GM12878 (cell line): Measurements from ENCODE around the gene DMAC1. TPM values are rescaled to one million over a fixed set of nuclear protein-coding genes. Genes with fewer than 3 reads are reported as not detected.

Experiments
- ATAC-seq: fragments of 200-7000 bp; cut with Tn5 transposase; 3 replicates; pipeline ENCODE4 v1.9.1; 2020; ENCODE audit warnings: mild to moderate bottlenecking, moderate library complexity
- BruUV-seq: library from RNA; stranded (reverse); fragments of 400-500 nt; replicated peaks from 2 replicates; lab custom pipeline; 2021; lab: Mats Ljungman, UMichigan
- CTCF ChIA-PET: fragments of 300-600 bp; sonication (Branson Sonifier 250); formaldehyde crosslinking; extraction: SDS; loops from one replicate; lab custom pipeline; 2021; ENCODE audit warnings: inconsistent platforms; lab: Yijun Ruan, JAX
- POLR2A ChIA-PET: fragments of 350-600 bp; formaldehyde crosslinking; extraction: SDS; loops from one replicate; lab custom pipeline; 2021; ENCODE audit warnings: inconsistent platforms; lab: Charles Lee
- RAD21 ChIA-PET: fragments of 300-600 bp; sonication (Branson Sonifier 250); formaldehyde crosslinking; loops from one replicate; lab custom pipeline; 2023; ENCODE audit warnings: antibody characterized with exemption; ENCODE audit not compliant: unreplicated experiment; lab: Charles Lee
- SMC1A ChIA-PET: fragments of 300-600 bp; sonication (Branson Sonifier 250); formaldehyde crosslinking; loops from one replicate; lab custom pipeline; 2023; ENCODE audit not compliant: unreplicated experiment, uncharacterized antibody; lab: Charles Lee
- DNase-seq: peaks from one replicate; pipeline ENCODE4 v3.0.0-alpha.2; 2011; ENCODE audit warnings: low read depth, low spot score
- FAIRE-seq: peaks from 3 replicates; lab custom pipeline; 2011; peaks lifted over from hg19 to GRCh38; lab: Jason Lieb, UNC
- H2AFZ ChIP-seq: 2 replicates; pipeline ENCODE4 v1.6.0; 2011; ENCODE audit warnings: low read depth, low read length, control low read depth; ENCODE audit not compliant: control insufficient read depth
- H3K27ac ChIP-seq: 2 replicates; pipeline ENCODE4 v1.5.1; 2011; ENCODE audit warnings: control low read depth; ENCODE audit not compliant: control insufficient read depth, insufficient read depth
- H3K27me3 ChIP-seq, 2 experiments: replicated peaks in 1 of 2; 2 replicates each; pipeline versions ENCODE4 v1.6.0 to v1.6.1; 2011; ENCODE audit warnings: low read length in 1 of 2; ENCODE audit not compliant: control insufficient read depth in 2 of 2, insufficient read depth in 2 of 2
- H3K36me3 ChIP-seq, 2 experiments: 2 replicates each; pipeline ENCODE4 v1.5.1; 2011; ENCODE audit warnings: low read length in 1 of 2; ENCODE audit not compliant: control insufficient read depth in 2 of 2, insufficient read depth in 2 of 2
- H3K4me1 ChIP-seq: 2 replicates; pipeline ENCODE4 v1.6.1; 2011; ENCODE audit warnings: mild to moderate bottlenecking, low read length, moderate library complexity, mixed read lengths; ENCODE audit not compliant: control insufficient read depth, insufficient read depth
- H3K4me2 ChIP-seq: 2 replicates; pipeline ENCODE4 v1.6.0; 2011; ENCODE audit warnings: control low read depth; ENCODE audit not compliant: control insufficient read depth, insufficient read depth
- H3K4me3 ChIP-seq: fragments of 200-600 bp; sonication (generic); 2 replicates; pipeline ENCODE4 v1.5.1; 2016
- H3K79me2 ChIP-seq: 2 replicates; pipeline ENCODE4 v1.6.0; 2011; ENCODE audit warnings: low read length; ENCODE audit not compliant: control insufficient read depth, insufficient read depth
- H3K9ac ChIP-seq: 2 replicates; pipeline ENCODE4 v1.8.0; 2011; ENCODE audit warnings: low read length, control low read depth, mixed read lengths; ENCODE audit not compliant: control insufficient read depth, insufficient read depth
- H3K9me3 ChIP-seq: replicated peaks from 3 replicates; pipeline ENCODE4 v1.5.1; 2011; ENCODE audit warnings: mild to moderate bottlenecking, low read length; ENCODE audit not compliant: control insufficient read depth, insufficient read depth
- H4K20me1 ChIP-seq: 2 replicates; pipeline ENCODE4 v1.6.0; 2011; ENCODE audit not compliant: control insufficient read depth, insufficient read depth
- EGR1 ChIP-seq, 2 experiments: IDR thresholded peaks; 1 replicate in 1 of 2; 2 replicates in 1 of 2; pipeline ENCODE4 v1.6.1; 2011 to 2012; ENCODE audit warnings: low read depth in 2 of 2, low read length in 2 of 2, borderline replicate concordance in 1 of 2, mild to moderate bottlenecking in 1 of 2, moderate library complexity in 1 of 2
- GABPA ChIP-seq: IDR thresholded peaks from 2 replicates; pipeline ENCODE4 v1.6.1; 2014; ENCODE audit warnings: antibody characterized with exemption, low read depth, mild to moderate bottlenecking, inconsistent platforms
- HCFC1 ChIP-seq: fragments of 150-350 bp; IDR thresholded peaks from 2 replicates; pipeline ENCODE4 v1.6.1; 2014; ENCODE audit warnings: low read length
- MTA2 ChIP-seq: fragments of 450-650 bp; IDR thresholded peaks from 2 replicates; pipeline ENCODE4 v1.6.1; 2016; ENCODE audit warnings: low read depth, mild to moderate bottlenecking, moderate library complexity
- PBX3 ChIP-seq: IDR thresholded peaks from 2 replicates; pipeline ENCODE4 v1.6.1; 2011; ENCODE audit warnings: mild to moderate bottlenecking, low read depth, low read length, moderate library complexity; ENCODE audit not compliant: insufficient replicate concordance
- PML ChIP-seq: IDR thresholded peaks from 2 replicates; pipeline ENCODE4 v1.6.1; 2012; ENCODE audit warnings: low read length, inconsistent platforms
- RCOR1 ChIP-seq: conservative IDR thresholded peaks from 2 replicates; pipeline ENCODE4 v1.6.1; 2012; ENCODE audit warnings: low read depth, low read length, improper control_type of control experiment
- SIX5 ChIP-seq: IDR thresholded peaks from 2 replicates; pipeline ENCODE4 v1.6.1; 2011; ENCODE audit warnings: mild to moderate bottlenecking, low read depth, low read length, moderate library complexity; ENCODE audit not compliant: severe bottlenecking
- SRF ChIP-seq, 2 experiments: IDR thresholded peaks; 2 replicates each; pipeline ENCODE4 v1.6.1; 2011; ENCODE audit warnings: low read depth in 2 of 2, low read length in 2 of 2, mild to moderate bottlenecking in 1 of 2, moderate library complexity in 1 of 2
- TCF12 ChIP-seq: IDR thresholded peaks from 2 replicates; pipeline ENCODE4 v1.6.1; 2011; ENCODE audit warnings: low read depth, mild to moderate bottlenecking, low read length
- ZNF217 ChIP-seq: fragments of 450-650 bp; IDR thresholded peaks from 2 replicates; pipeline ENCODE4 v1.6.1; 2017; ENCODE audit warnings: antibody characterized with exemption, mild to moderate bottlenecking
- WGBS: methylation state at CpG from one replicate; pipeline ENCODE4 v1.1.6; 2016; ENCODE audit warnings: low lambda C conversion rate; ENCODE audit not compliant: insufficient replicate concordance, insufficient coverage; ENCODE audit errors: missing lambda C conversion rate; 5-methylcytosine and 5-hydroxymethylcytosine counted together
- in situ Hi-C: fragments of 300-500 bp; cut with MboI; formaldehyde crosslinking; loops from 9 replicates; pipeline ENCODE4 v1.14.3; 2018; ENCODE audit warnings: mixed read lengths
- intact Hi-C: fragments of 100-400 bp; cut with micrococcal nuclease; formaldehyde crosslinking; loops from one replicate; pipeline ENCODE4 v1.14.2; 2022; ENCODE audit not compliant: unreplicated experiment
- polyA plus RNA-seq, 11 experiments: library from polyadenylated mRNA; depleted of rRNA in 4 of 11; unstranded in 6 of 11; stranded (reverse) in 5 of 11; fragments of >200 nt; fragmentation: Nextera tagmentation in 4 of 11; fragmentation: Illumina TruSeq in 1 of 11; extraction: Ambion mirVana in 4 of 11; extraction: Trizol in 1 of 11; gene quantifications; 1 replicate in 1 of 11; 2 replicates in 10 of 11; pipeline versions ENCODE4 v1.2.1 to v1.2.3, GENCODE V29; 2011 to 2016; ENCODE audit warnings: inconsistent platforms in 2 of 11, missing spikeins in 2 of 11, low read depth in 1 of 11
- total RNA-seq, 4 experiments: library from RNA; depleted of rRNA in 3 of 4; stranded (reverse); fragments of >200 nt in 3 of 4; fragmentation: Illumina TruSeq in 1 of 4; extraction: Trizol in 1 of 4; gene quantifications; 2 replicates each; pipeline versions ENCODE4 v1.2.1 to v1.2.3, GENCODE V29; 2013 to 2021

DMAC1 gene
- total and polyA plus RNA-seq, 10 of the 15 experiments (the other 5 are each of a cell fraction or from before 2014, with no cell fraction given) = 16.0 to 123 (median 44.5) TPM

DNA sequence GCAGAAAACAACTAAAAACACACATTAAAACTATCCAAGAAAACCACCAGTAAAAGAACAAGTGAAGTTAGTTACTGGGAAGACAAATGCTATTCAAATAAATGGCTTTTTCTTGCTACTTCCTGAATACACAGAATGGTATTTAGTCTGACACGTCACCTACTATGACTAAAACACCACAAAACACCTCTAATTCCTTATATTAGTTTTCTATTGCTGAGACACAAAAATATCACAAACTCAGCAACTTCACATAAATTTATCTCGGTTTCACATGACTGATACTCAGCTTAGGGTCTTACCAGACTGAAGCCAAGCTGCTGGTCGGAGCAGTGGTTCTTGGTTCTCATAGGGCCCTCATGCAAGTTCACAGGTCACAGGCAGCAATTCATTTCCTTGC is 5.4 kb downstream of the DMAC1 start:
- ATAC-seq = no peak
- Histone ChIP-seq H2AFZ (no peak overlapping the region), H3K27me3 (no peaks in the 10 kb centered on the region), H3K4me1 (no peaks in the 10 kb centered on the region), H3K4me3 (no peak overlapping the region), H3K9me3 (no peaks in the 10 kb centered on the region), H3K4me2 (no peak overlapping the region), H3K27ac (no peak overlapping the region), H3K36me3 (no peaks in the 10 kb centered on the region; a peak in 1 of 4 replicates), H3K79me2 (peaks cover 8% of the 10 kb centered on the region), H3K9ac (no peak overlapping the region), H4K20me1 (no peaks in the 10 kb centered on the region)
- intact Hi-C loops = no loop called here
- CTCF ChIA-PET = no interaction called here
- 100% methylated on average over 3 of the region's 3 CpGs for WGBS
- RAD21 ChIA-PET = no interaction called here
- in situ Hi-C loops = loop anchor here (10.0 to 25.0 kb wide), 4 partner anchors 181 to 1907 kb away; partner anchors contain the start of gene MLANA
- DNase-seq = no peak
- BruUV-seq = no TSS peak
- FAIRE-seq = no peak
- POLR2A ChIA-PET = no interaction called here
- SMC1A ChIA-PET = no interaction called here
- TF ChIP-seq GABPA (no peak), HCFC1 (no peak), TCF12 (no peak), EGR1 (IDR thresholded peaks at IDR 0.05; ENCODE audit: borderline replicate concordance in 1 of 2, low read depth in 2 of 2, low read length in 2 of 2) (no peak), SIX5 (no peak), SRF (IDR thresholded peaks at IDR 0.05; ENCODE audit: low read depth in 2 of 2, low read length in 2 of 2) (no peak), ZNF217 (no peak), RCOR1 (no peak), MTA2 (no peak), PML (no peak), PBX3 (no peak)
